NCI-H1092 treated with DMSO at 0.1 percent for 48 hours (cell line): ENCODE results near the gene SCYGR1.
"Not testable (repeated sequence)": the region's sequence is repeated elsewhere in the genome, so short reads cannot be mapped to it uniquely, and the experiment has no call there.

ENCODE experiments used
- DNase-seq: peaks from one replicate; lab custom pipeline; 2025; lab: John Stamatoyannopoulos, UW

Gene SCYGR1

GRCh38 chr2:227402959-227403358 is 15.2 kb upstream of the SCYGR1 start:
- DNase-seq = no peak

GRCh38 chr2:227402321-227402720 is 14.6 kb upstream of the SCYGR1 start:
- no peak for DNase-seq

GRCh38 chr2:227401550-227401949 is 13.8 kb upstream of the SCYGR1 start:
- no peak for DNase-seq

- DNase-seq = no peak
Observed at GRCh38 chr2:227398684-227399670, 11.2 kb upstream of the SCYGR1 start.

- DNase-seq = no peak
Observed at GRCh38 chr2:227397562-227397961, 9.8 kb upstream of the SCYGR1 start.

- no peak for DNase-seq
Observed at GRCh38 chr2:227395556-227395955, 7.8 kb upstream of the SCYGR1 start.

GRCh38 chr2:227394401-227394800 is 6.7 kb upstream of the SCYGR1 start:
- DNase-seq = no peak

GRCh38 chr2:227390468-227391256 is 2.9 kb upstream of the SCYGR1 start:
- DNase-seq = no peak

- no peak for DNase-seq
Observed at GRCh38 chr2:227389661-227390060, 1.9 kb upstream of the SCYGR1 start.

- no peak for DNase-seq
Observed at GRCh38 chr2:227389231-227389630, 1.5 kb upstream of the SCYGR1 start.

GRCh38 chr2:227388537-227389011 is 825 bp upstream of the SCYGR1 start:
- DNase-seq = no peak

GRCh38 chr2:227386630-227387029 is 1.1 kb downstream of the SCYGR1 start:
- DNase-seq = no peak

- DNase-seq = no peak
Observed at GRCh38 chr2:227383686-227384085, 4.1 kb downstream of the SCYGR1 start.

GRCh38 chr2:227382241-227382835 is 5.4 kb downstream of the SCYGR1 start:
- not testable (repeated sequence) for DNase-seq

GRCh38 chr2:227379095-227379494 is 8.7 kb downstream of the SCYGR1 start, which contains the start of gene TM4SF20:
TSS of gene TM4SF20 (minus strand) at chr2:227379306. CDS start at chr2:227379268, 38 bp downstream.
- DNase-seq = no peak

GRCh38 chr2:227378371-227378782 is 9.4 kb downstream of the SCYGR1 start:
- no peak for DNase-seq

- DNase-seq = no peak
Observed at GRCh38 chr2:227377467-227378351, 10.0 kb downstream of the SCYGR1 start.

GRCh38 chr2:227376656-227377396 is 10.9 kb downstream of the SCYGR1 start:
- DNase-seq = no peak

- DNase-seq = no peak
Observed at GRCh38 chr2:227374158-227374557, 13.6 kb downstream of the SCYGR1 start.

GRCh38 chr2:227373389-227373788 is 14.4 kb downstream of the SCYGR1 start:
- DNase-seq = no peak
